ENCODE results near the gene NRDC.

- TF ChIP-seq POLR2A (IDR thresholded peaks at IDR 0.05): no peak
- TF ChIP-seq, protein P1, sequence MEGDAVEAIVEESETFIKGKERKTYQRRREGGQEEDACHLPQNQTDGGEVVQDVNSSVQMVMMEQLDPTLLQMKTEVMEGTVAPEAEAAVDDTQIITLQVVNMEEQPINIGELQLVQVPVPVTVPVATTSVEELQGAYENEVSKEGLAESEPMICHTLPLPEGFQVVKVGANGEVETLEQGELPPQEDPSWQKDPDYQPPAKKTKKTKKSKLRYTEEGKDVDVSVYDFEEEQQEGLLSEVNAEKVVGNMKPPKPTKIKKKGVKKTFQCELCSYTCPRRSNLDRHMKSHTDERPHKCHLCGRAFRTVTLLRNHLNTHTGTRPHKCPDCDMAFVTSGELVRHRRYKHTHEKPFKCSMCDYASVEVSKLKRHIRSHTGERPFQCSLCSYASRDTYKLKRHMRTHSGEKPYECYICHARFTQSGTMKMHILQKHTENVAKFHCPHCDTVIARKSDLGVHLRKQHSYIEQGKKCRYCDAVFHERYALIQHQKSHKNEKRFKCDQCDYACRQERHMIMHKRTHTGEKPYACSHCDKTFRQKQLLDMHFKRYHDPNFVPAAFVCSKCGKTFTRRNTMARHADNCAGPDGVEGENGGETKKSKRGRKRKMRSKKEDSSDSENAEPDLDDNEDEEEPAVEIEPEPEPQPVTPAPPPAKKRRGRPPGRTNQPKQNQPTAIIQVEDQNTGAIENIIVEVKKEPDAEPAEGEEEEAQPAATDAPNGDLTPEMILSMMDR (IDR thresholded peaks at IDR 0.05): no peak
- no peak for TF ChIP-seq POLR2AphosphoS5 (IDR thresholded peaks at IDR 0.05)
Observed at GRCh38 chr1:51794260-51794659, 84.3 kb downstream of the NRDC start.

All from sigmoid colon (tissue), 4 donors.